K562 (cell line): ENCODE measurements around the gene PXN. TPM values are rescaled to one million over a fixed set of nuclear protein-coding genes. Genes with fewer than 3 reads are reported as not detected.

Experiments used
- ARHGAP35 ChIP-seq: fragments of 450-650 bp; IDR thresholded peaks from 2 replicates; pipeline ENCODE4 v1.6.1; 2018; ENCODE audit not compliant: partially characterized antibody
- BRF2 ChIP-seq: IDR thresholded peaks from 3 replicates; pipeline ENCODE4 v1.6.1; 2011; ENCODE audit warnings: borderline replicate concordance, mild to moderate bottlenecking; ENCODE audit not compliant: insufficient read length, insufficient read depth
- DPF2 ChIP-seq: fragments of 450-650 bp; IDR thresholded peaks from 2 replicates; pipeline ENCODE4 v1.6.1; 2016
- EP400 ChIP-seq: fragments of 450-650 bp; IDR thresholded peaks from 2 replicates; pipeline ENCODE4 v1.6.1; 2017; ENCODE audit warnings: antibody characterized with exemption, mild to moderate bottlenecking, moderate library complexity
- HCFC1 ChIP-seq: IDR thresholded peaks from 2 replicates; pipeline ENCODE4 v1.6.1; 2012; ENCODE audit warnings: low read depth, low read length, improper control_type of control experiment
- HDAC6 ChIP-seq: IDR thresholded peaks from 2 replicates; pipeline ENCODE4 v1.6.1; 2012; ENCODE audit warnings: low read depth, mild to moderate bottlenecking, control low read depth, inconsistent platforms, low read length, moderate library complexity
- RBBP5 ChIP-seq: fragments of 200-600 bp; sonication (generic); IDR thresholded peaks from 2 replicates; pipeline ENCODE4 v1.6.1; 2012; ENCODE audit warnings: borderline replicate concordance, mild to moderate bottlenecking, low read length, control low read depth, inconsistent platforms; ENCODE audit not compliant: insufficient read depth, poor library complexity, severe bottlenecking
- RUNX1 ChIP-seq: sonication (generic); IDR thresholded peaks from 2 replicates; pipeline ENCODE4 v1.6.1; 2016; ENCODE audit warnings: antibody characterized with exemption, low read depth
- SMAD4 ChIP-seq: fragments of 250-450 bp; sonication (Bioruptor Pico); conservative IDR thresholded peaks from 2 replicates; pipeline ENCODE4 v1.8.0; 2021; ENCODE audit warnings: inconsistent platforms, mild to moderate bottlenecking, moderate library complexity
- TAL1 ChIP-seq: fragments of 450-650 bp; IDR thresholded peaks from 2 replicates; pipeline ENCODE4 v1.6.1; 2016; ENCODE audit warnings: mild to moderate bottlenecking
- TEAD4 ChIP-seq, 2 experiments: sonication (generic) in 1 of 2; formaldehyde crosslinking in 1 of 2; IDR thresholded peaks; 2 replicates each; pipeline versions ENCODE4 v1.6.1 to v1.8.0; 2012 to 2022; ENCODE audit warnings: borderline replicate concordance in 1 of 2, inconsistent platforms in 1 of 2, low read length in 1 of 2, mild to moderate bottlenecking in 1 of 2, missing genetic modification reagents in 1 of 2
- TFAM ChIP-seq: fragments of 250-450 bp; sonication (Bioruptor Pico); conservative IDR thresholded peaks from 2 replicates; pipeline ENCODE4 v1.5.0; 2021; ENCODE audit warnings: mild to moderate bottlenecking, moderate library complexity
- ZBTB9 ChIP-seq: fragments of 450-650 bp; formaldehyde crosslinking; IDR thresholded peaks from 2 replicates; pipeline ENCODE4 v1.4.0; 2020; ENCODE audit warnings: mild to moderate bottlenecking, moderate library complexity
- ZNF449 ChIP-seq: fragments of 250-450 bp; sonication (Bioruptor Pico); IDR thresholded peaks from 2 replicates; pipeline ENCODE4 v1.8.0; 2022; ENCODE audit warnings: moderate library complexity, mild to moderate bottlenecking, inconsistent platforms
- polyA plus RNA-seq, 8 experiments: library from polyadenylated mRNA; depleted of rRNA in 4 of 8; stranded (reverse) in 5 of 8; unstranded in 3 of 8; fragments of >200 nt; fragmentation: Nextera tagmentation in 2 of 8; fragmentation: Illumina TruSeq in 1 of 8; extraction: Ambion mirVana in 2 of 8; extraction: Trizol in 1 of 8; gene quantifications; 2 replicates each; pipeline versions ENCODE4 v1.2.1 to v1.2.3, GENCODE V29; 2011 to 2014; ENCODE audit warnings: inconsistent platforms in 1 of 8, missing spikeins in 1 of 8
- total RNA-seq, 7 experiments: library from RNA; depleted of rRNA in 6 of 7; stranded (reverse); fragments of >200 nt in 6 of 7; fragmentation: Illumina TruSeq in 2 of 7; extraction: Trizol in 2 of 7; gene quantifications; 2 replicates each; pipeline versions ENCODE4 v1.2.1 to v1.2.3, GENCODE V29; 2011 to 2021; ENCODE audit warnings: low replicate concordance in 1 of 7
- TF ChIP-seq, protein P1 (sequence below): fragments of 450-650 bp; IDR thresholded peaks from 2 replicates; pipeline ENCODE4 v1.6.1; 2016; ENCODE audit warnings: low read depth

PXN gene
- total and polyA plus RNA-seq, 9 of the 15 experiments (the other 6 are each of a cell fraction or from before 2014, with no cell fraction given), result 4.0 to 74.1 (median 18.6) TPM

GRCh38 chr12:120265473-120266179 is at the start of gene PXN (continued):
- TF ChIP-seq, protein P1, sequence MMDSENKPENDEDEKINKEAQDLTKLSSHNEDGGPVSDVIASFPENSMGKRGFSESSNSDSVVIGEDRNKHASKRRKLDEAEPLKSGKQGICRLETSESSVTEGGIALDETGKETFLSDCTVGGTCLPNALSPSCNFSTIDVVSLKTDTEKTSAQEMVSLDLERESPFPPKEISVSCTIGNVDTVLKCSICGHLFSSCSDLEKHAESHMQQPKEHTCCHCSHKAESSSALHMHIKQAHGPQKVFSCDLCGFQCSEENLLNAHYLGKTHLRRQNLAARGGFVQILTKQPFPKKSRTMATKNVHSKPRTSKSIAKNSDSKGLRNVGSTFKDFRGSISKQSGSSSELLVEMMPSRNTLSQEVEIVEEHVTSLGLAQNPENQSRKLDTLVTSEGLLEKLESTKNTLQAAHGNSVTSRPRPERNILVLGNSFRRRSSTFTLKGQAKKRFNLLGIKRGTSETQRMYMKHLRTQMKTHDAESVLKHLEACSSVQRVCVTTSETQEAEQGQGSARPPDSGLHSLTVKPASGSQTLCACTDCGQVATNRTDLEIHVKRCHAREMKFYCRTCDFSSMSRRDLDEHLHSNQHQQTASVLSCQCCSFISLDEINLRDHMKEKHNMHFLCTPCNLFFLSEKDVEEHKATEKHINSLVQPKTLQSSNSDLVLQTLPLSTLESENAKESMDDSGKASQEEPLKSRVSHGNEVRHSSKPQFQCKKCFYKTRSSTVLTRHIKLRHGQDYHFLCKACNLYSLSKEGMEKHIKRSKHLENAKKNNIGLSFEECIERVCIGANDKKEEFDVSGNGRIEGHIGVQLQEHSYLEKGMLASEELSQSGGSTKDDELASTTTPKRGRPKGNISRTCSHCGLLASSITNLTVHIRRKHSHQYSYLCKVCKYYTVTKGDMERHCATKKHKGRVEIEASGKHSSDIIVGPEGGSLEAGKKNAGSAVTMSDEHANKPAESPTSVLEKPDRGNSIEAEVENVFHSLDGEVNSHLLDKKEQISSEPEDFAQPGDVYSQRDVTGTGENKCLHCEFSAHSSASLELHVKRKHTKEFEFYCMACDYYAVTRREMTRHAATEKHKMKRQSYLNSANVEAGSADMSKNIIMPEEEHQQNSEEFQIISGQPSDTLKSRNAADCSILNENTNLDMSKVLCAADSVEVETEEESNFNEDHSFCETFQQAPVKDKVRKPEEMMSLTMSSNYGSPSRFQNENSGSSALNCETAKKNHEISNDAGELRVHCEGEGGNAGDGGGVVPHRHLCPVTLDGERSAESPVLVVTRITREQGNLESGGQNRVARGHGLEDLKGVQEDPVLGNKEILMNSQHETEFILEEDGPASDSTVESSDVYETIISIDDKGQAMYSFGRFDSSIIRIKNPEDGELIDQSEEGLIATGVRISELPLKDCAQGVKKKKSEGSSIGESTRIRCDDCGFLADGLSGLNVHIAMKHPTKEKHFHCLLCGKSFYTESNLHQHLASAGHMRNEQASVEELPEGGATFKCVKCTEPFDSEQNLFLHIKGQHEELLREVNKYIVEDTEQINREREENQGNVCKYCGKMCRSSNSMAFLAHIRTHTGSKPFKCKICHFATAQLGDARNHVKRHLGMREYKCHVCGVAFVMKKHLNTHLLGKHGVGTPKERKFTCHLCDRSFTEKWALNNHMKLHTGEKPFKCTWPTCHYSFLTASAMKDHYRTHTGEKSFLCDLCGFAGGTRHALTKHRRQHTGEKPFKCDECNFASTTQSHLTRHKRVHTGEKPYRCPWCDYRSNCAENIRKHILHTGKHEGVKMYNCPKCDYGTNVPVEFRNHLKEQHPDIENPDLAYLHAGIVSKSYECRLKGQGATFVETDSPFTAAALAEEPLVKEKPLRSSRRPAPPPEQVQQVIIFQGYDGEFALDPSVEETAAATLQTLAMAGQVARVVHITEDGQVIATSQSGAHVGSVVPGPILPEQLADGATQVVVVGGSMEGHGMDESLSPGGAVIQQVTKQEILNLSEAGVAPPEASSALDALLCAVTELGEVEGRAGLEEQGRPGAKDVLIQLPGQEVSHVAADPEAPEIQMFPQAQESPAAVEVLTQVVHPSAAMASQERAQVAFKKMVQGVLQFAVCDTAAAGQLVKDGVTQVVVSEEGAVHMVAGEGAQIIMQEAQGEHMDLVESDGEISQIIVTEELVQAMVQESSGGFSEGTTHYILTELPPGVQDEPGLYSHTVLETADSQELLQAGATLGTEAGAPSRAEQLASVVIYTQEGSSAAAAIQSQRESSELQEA, result no peak
- TF ChIP-seq TEAD4 (IDR thresholded peaks at IDR 0.05; ENCODE audit: low read length) (no peak), TEAD4 (CRISPR knock-in tag; IDR thresholded peaks at IDR 0.05; ENCODE audit: borderline replicate concordance) (no peak), BRF2 (no peak), DPF2 (no peak), EP400 (no peak; the same call in 1 of the 2 replicates), RUNX1 (no peak), ZBTB9 (CRISPR knock-in tag) (peak; percentile 62; the same call in 1 of the 2 replicates), ZNF449 (CRISPR knock-in tag) (no peak), SMAD4 (CRISPR knock-in tag) (no peak), HCFC1 (no peak), RBBP5 (peak; percentile 60), HDAC6 (no peak), TAL1 (no peak), ARHGAP35 (no peak), TFAM (CRISPR knock-in tag) (no peak)
